Right lobe of liver (tissue), 6 donors: ENCODE measurements around the gene MYLK. TPM values are rescaled to one million over a fixed set of nuclear protein-coding genes. Genes with fewer than 3 reads are reported as not detected.
"Not testable (repeated sequence)": the region's sequence is repeated elsewhere in the genome, so short reads cannot be mapped to it uniquely, and the experiment has no call there.

Experiments used
- ATAC-seq, 4 donors: fragments of 200-7000 bp; cut with Tn5 transposase; one replicate each; pipeline ENCODE4 v1.9.1; 2020; ENCODE audit warnings: mild to moderate bottlenecking in 4 of 4, moderate library complexity in 4 of 4
- DNase-seq, 3 donors: peaks; one replicate each; pipeline ENCODE4 v3.0.0-alpha.2; 2020
- H3K27ac ChIP-seq, 3 donors: fragments of 200-600 bp; one replicate each; pipeline ENCODE4 v1.8.0; 2022
- H3K27me3 ChIP-seq, 2 donors: fragments of 200-600 bp; one replicate each; pipeline ENCODE4 v1.8.0; 2022
- H3K36me3 ChIP-seq, 4 donors: fragments of 200-600 bp; sonication (generic) in 1 of 4; one replicate each; pipeline versions ENCODE4 v1.5.1 to v1.8.0; 2017 to 2022; ENCODE audit warnings: control low read depth in 1 of 4
- H3K4me1 ChIP-seq, 4 donors: fragments of 200-600 bp; sonication (generic) in 1 of 4; one replicate each; pipeline versions ENCODE4 v1.5.1 to v1.8.0; 2017 to 2022; ENCODE audit warnings: control low read depth in 1 of 4
- H3K4me3 ChIP-seq, 3 donors: fragments of 200-600 bp; one replicate each; pipeline ENCODE4 v1.8.0; 2022
- H3K9me3 ChIP-seq, 4 donors: fragments of 200-600 bp; sonication (generic) in 1 of 4; one replicate each; pipeline versions ENCODE4 v1.5.1 to v1.8.0; 2017 to 2022; ENCODE audit warnings: control low read depth in 1 of 4
- CTCF ChIP-seq, 4 donors: fragments of 200-600 bp in 3 of 4; fragments of 450-650 bp in 1 of 4; IDR thresholded peaks; one replicate each; pipeline versions ENCODE4 v1.5.1 to v1.8.0; 2016 to 2022; ENCODE audit warnings: antibody characterized with exemption in 4 of 4, mild to moderate bottlenecking in 2 of 4
- POLR2A ChIP-seq: fragments of 450-650 bp; IDR thresholded peaks from one replicate; pipeline ENCODE4 v1.6.1; 2017; ENCODE audit warnings: antibody characterized with exemption, mild to moderate bottlenecking
- WGBS: methylation state at CpG from one replicate; pipeline ENCODE4 v1.1.6; 2018; ENCODE audit warnings: low coverage, low lambda C conversion rate; ENCODE audit not compliant: insufficient coverage; ENCODE audit errors: missing lambda C conversion rate; 5-methylcytosine and 5-hydroxymethylcytosine counted together
- intact Hi-C, 2 donors: fragments of 100-400 bp; cut with DNase I; formaldehyde crosslinking; loops; one replicate each; pipeline versions ENCODE4 v1.11.2 to v1.14.1; 2022
- total RNA-seq, 6 experiments: library from RNA; depleted of rRNA in 2 of 6; stranded (reverse); fragments of >200 nt in 2 of 6; fragmentation: NEBNext Ultra II Directional in 3 of 6; extraction: Animal tissue kit (Norgen Biotek cat#: 25700) in 3 of 6; gene quantifications; one replicate each; pipeline versions ENCODE4 v1.1.0 to v1.2.4, GENCODE V29; 2016 to 2023
- donor health status: DM: no; HTN: yes; CAD: no.
- donor health status: DM: no; HTN: no; CAD: no.
- donor health status: DM: no; HTN: no; CAD: no.
- donor health status: DM: no; HTN: yes; CAD: no.
- donor health status: DM: no; HTN: yes; CAD: no.

MYLK gene
- total RNA-seq, 6 experiments from 2014 or later = 61.1 to 146 (median 97.8) TPM

- ATAC-seq (peak; percentile 36 to 76 (median 55)), DNase-seq (no peak)
- no peaks in the 10 kb centered on the region for H3K27me3 ChIP-seq
- intact Hi-C loops = loop anchor here (5.0 to 10.0 kb wide), 2 partner anchors 48 to 50 kb away; no protein-coding TSS in a partner anchor
- no peak overlapping the region for H3K27ac ChIP-seq
- TF ChIP-seq POLR2A (no peak), CTCF (IDR thresholded peaks at IDR 0.05) (no peak)
- peaks cover 0 to 33% (median 15%) of the 10 kb centered on the region in 4 donors for H3K36me3 ChIP-seq
- H3K9me3 ChIP-seq = no peaks in the 10 kb centered on the region
- H3K4me1 ChIP-seq = peaks cover 0 to 20% (median 9%) of the 10 kb centered on the region in 4 donors
- H3K4me3 ChIP-seq = no peak overlapping the region
- WGBS = 0% methylated on average over 1 of the region's 2 CpGs
Measured at GRCh38 chr3:123702720-123703119, 181.4 kb downstream of the MYLK start.

- TF ChIP-seq CTCF (IDR thresholded peaks at IDR 0.05) = peak; percentile 40 to 51 (median 44)
- H3K4me3 ChIP-seq, H3K27ac ChIP-seq, H3K27me3 ChIP-seq, H3K9me3 ChIP-seq: not testable (repeated sequence)
- intact Hi-C loops = loop anchor here (5.0 to 10.0 kb wide), 2 partner anchors 47 to 50 kb away; no protein-coding TSS in a partner anchor
- DNase-seq (peak in 2 of 3 donors; percentile 63 to 65), ATAC-seq (peak; percentile 65 to 84 (median 66))
- peaks cover 0 to 32% (median 15%) of the 10 kb centered on the region in 4 donors for H3K36me3 ChIP-seq
- peaks cover 0 to 20% (median 9%) of the 10 kb centered on the region in 4 donors for H3K4me1 ChIP-seq
- WGBS = 23% methylated on average over 2 of the region's 2 CpGs
Measured at GRCh38 chr3:123702057-123702456, 182.1 kb downstream of the MYLK start.

DNA sequence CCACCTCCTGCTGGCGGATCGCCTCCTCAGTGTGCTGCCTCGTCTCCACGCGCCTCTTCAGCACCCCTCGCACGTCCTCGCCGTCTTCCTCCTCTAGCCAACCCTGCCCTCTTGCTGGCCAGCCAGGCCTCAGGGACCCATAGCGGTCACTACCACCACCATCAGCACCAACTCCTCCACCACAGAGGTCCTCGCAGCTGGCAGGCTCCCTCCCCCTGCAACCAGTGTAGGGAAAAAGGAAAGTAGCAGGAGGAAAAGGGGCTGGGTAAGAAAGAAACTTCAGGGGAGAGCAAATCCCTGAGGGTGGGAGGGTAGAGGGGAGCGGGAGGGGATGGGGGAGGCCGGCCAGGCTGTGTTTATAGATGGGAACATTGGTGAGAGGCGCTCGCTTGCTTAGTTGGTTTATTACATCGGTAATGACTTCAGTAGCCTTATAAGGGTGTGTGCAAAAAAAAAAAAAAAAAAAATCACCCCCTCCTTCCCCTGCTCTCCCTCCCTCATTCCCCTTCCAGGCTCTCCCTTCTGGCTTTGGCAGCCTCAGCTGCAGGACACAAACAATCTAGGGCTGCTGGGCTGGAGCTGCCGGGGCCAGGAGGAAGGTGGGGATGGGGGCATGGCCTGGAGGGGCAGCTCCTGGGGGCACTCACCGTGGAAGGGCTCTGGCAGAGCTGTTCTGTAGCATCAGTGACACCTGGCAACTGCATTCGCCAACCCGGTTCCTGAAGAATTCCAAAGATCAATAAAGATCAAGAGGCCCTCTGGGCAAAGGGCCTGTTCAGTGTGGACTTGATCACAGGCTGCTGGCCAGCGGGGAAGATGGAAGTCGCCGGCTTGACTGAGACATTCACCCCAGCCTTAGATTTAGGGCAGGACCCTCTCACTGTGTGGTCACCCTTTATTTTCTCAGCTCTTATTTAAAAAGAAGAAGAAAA, 183.1 kb downstream of the MYLK start:
- H3K36me3 ChIP-seq = peaks cover 0 to 29% (median 14%) of the 10 kb centered on the region in 4 donors
- no peaks in the 10 kb centered on the region for H3K27me3 ChIP-seq
- H3K9me3 ChIP-seq = no peaks in the 10 kb centered on the region
- ATAC-seq (peak; percentile 5 to 57 (median 15)), DNase-seq (peak in 1 of 3 donors; percentile 67)
- intact Hi-C loops = loop anchor here (5.0 to 10.0 kb wide), 2 partner anchors 46 to 49 kb away; no protein-coding TSS in a partner anchor
- TF ChIP-seq POLR2A = no peak
- TF ChIP-seq CTCF (IDR thresholded peaks at IDR 0.05) = no peak
- peaks cover 0 to 20% (median 9%) of the 10 kb centered on the region in 4 donors for H3K4me1 ChIP-seq
- peak overlapping the region; percentile 15 to 40 (median 38) for H3K27ac ChIP-seq
- WGBS = 62% methylated on average over 21 of the region's 23 CpGs
- H3K4me3 ChIP-seq = peak overlapping the region in 2 of 3 donors; percentile 28 to 33

DNA sequence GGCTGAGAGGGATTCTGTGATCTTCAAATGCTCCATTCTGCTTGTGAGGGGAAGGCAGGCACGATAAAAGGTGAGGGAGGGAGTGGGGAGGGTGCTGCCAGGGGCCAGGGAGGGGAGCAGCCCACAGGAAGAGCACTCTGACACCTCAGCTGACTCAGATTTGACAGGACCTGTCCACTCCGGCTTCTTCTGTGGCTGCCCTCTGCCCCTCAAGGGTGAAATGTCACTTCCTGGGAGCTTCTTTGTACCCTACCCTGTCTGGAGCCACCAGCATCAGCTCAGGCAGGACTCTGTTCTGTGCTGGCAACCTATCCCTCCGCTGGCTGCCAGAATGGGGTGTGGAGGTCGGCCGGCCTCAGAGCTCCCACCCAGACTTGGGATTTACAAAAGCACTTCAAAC, 185.3 kb downstream of the MYLK start:
- H3K9me3 ChIP-seq = no peaks in the 10 kb centered on the region
- no peaks in the 10 kb centered on the region for H3K27me3 ChIP-seq
- peak overlapping the region; percentile 6 to 40 (median 22) for H3K27ac ChIP-seq
- no CpG with 5 or more reads among the region's 5 CpGs for WGBS
- peak overlapping the region in 2 of 3 donors; percentile 28 to 33 for H3K4me3 ChIP-seq
- ATAC-seq (no peak), DNase-seq (no peak)
- peaks cover 0 to 29% (median 12%) of the 10 kb centered on the region in 4 donors for H3K36me3 ChIP-seq
- intact Hi-C loops = no loop called here
- TF ChIP-seq POLR2A (no peak), CTCF (IDR thresholded peaks at IDR 0.05) (no peak)
- H3K4me1 ChIP-seq = peaks cover 0 to 20% (median 9%) of the 10 kb centered on the region in 4 donors
